IMR-90 (cell line): ENCODE data around the gene MYO9A.

ENCODE experiments used
- BHLHE40 ChIP-seq: fragments of 150-350 bp; IDR thresholded peaks from 2 replicates; pipeline ENCODE4 v1.6.1; 2016; ENCODE audit warnings: mild to moderate bottlenecking, low read depth, low read length
- CEBPB ChIP-seq: IDR thresholded peaks from 2 replicates; pipeline ENCODE4 v1.6.1; 2012; ENCODE audit warnings: low read depth, low read length, improper control_type of control experiment
- CHD1 ChIP-seq: IDR thresholded peaks from 2 replicates; pipeline ENCODE4 v1.6.1; 2012; ENCODE audit warnings: low read depth, low read length, improper control_type of control experiment
- CTCF ChIP-seq: conservative IDR thresholded peaks from 2 replicates; pipeline ENCODE4 v1.5.1; 2012; ENCODE audit warnings: mild to moderate bottlenecking, low read depth, low read length, improper control_type of control experiment
- ELK1 ChIP-seq: fragments of 150-350 bp; IDR thresholded peaks from 2 replicates; pipeline ENCODE4 v1.6.1; 2016; ENCODE audit warnings: low read depth, mild to moderate bottlenecking, low read length, moderate library complexity, borderline replicate concordance
- FOS ChIP-seq: fragments of 150-350 bp; IDR thresholded peaks from 2 replicates; pipeline ENCODE4 v1.6.1; 2016; ENCODE audit warnings: low read depth, low read length
- MXI1 ChIP-seq: IDR thresholded peaks from 2 replicates; pipeline ENCODE4 v1.6.1; 2012; ENCODE audit warnings: low read depth, mild to moderate bottlenecking, low read length, moderate library complexity, borderline replicate concordance
- NFE2L2 ChIP-seq: fragments of 150-350 bp; IDR thresholded peaks from 2 replicates; pipeline ENCODE4 v1.6.1; 2016; ENCODE audit warnings: low read depth, mild to moderate bottlenecking, low read length
- POLR2A ChIP-seq: IDR thresholded peaks from 2 replicates; pipeline ENCODE4 v1.6.1; 2012; ENCODE audit warnings: mild to moderate bottlenecking, low read depth, low read length
- RAD21 ChIP-seq: IDR thresholded peaks from 2 replicates; pipeline ENCODE4 v1.6.1; 2012; ENCODE audit warnings: low read length, improper control_type of control experiment
- RCOR1 ChIP-seq: IDR thresholded peaks from 2 replicates; pipeline ENCODE4 v1.6.1; 2012; ENCODE audit warnings: mild to moderate bottlenecking, low read length, improper control_type of control experiment; ENCODE audit not compliant: insufficient replicate concordance
- RFX5 ChIP-seq: IDR thresholded peaks from 2 replicates; pipeline ENCODE4 v1.8.0; 2012; ENCODE audit warnings: low read depth, mild to moderate bottlenecking, low read length, moderate library complexity
- SMC3 ChIP-seq: fragments of 150-350 bp; IDR thresholded peaks from 2 replicates; pipeline ENCODE4 v1.6.1; 2016; ENCODE audit warnings: low read depth, mild to moderate bottlenecking, antibody characterized with exemption, low read length, moderate library complexity

- TF ChIP-seq CTCF (no peak), POLR2A (no peak), CEBPB (0 out of 2 replicates have a peak, but pooled peaks have one; percentile 9), BHLHE40 (no peak), ELK1 (no peak), RCOR1 (no peak), RFX5 (no peak), SMC3 (no peak), MXI1 (no peak), NFE2L2 (no peak), RAD21 (no peak), CHD1 (no peak), FOS (no peak)
These were observed 166.8 kb downstream of the MYO9A start for GRCh38 chr15:71951134-71951533.
